ENCODE measurements around the gene RNF208.
"Not testable (repeated sequence)": the region's sequence is repeated elsewhere in the genome, so short reads cannot be mapped to it uniquely, and the experiment has no call there.

The RNF208 gene

GRCh38 chr9:137222190-137223077 lies at the start of gene RNF208:
Gene RNF208, minus strand, starts transcription at chr9:137222240. Its CDS starts 1,028 bp downstream, at chr9:137221212.
- no peak for DNase-seq

DNA sequence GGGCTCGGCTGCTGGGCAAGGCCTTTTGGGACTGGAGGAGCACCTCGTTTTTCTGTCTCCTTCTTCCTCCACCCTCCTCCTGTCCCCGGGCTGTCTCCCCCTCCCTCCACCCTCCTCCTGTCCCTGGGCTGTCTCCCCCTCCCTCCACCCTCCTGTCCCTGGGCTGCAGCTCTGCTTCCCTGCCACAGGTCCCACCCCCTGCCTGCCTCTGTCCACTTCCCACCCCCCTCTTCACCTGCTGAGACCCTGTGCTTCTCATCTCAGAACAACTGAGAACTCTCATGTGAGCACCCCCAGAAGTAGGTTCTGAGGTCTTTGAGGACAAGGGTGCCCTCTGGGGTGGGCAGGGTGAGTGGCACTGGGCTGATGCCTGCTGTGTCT lies 49.6 kb upstream of the RNF208 start:
- DNase-seq: no peak

GRCh38 chr9:137270929-137271695 lies 49.1 kb upstream of the RNF208 start:
- no peak for DNase-seq

DNA sequence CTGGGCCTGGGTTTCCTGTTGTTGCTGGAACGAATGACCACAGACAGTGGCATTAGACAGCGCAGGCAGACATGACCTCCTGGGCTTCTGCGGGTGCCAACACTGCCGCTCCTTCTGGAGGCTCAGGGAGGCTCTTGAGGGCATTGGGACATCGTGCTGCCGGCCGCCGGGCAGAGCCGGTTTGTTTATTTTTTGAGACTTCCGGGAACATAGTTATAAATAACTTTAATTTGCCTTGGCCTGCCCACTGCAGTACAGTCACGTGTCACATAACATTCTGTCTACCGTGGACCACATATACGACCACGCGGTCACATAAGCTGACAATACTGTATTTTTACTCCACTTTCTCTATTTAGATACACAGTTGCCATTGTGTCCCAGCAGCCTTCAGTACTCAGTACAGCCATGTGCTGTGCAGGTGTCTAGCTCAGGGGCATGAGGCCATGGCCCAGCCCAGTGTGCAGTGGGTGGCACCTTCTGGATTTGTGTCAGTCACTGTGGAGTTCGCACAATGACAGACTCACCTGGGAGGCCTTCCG lies 47.3 kb upstream of the RNF208 start:
- no peak for DNase-seq

DNA sequence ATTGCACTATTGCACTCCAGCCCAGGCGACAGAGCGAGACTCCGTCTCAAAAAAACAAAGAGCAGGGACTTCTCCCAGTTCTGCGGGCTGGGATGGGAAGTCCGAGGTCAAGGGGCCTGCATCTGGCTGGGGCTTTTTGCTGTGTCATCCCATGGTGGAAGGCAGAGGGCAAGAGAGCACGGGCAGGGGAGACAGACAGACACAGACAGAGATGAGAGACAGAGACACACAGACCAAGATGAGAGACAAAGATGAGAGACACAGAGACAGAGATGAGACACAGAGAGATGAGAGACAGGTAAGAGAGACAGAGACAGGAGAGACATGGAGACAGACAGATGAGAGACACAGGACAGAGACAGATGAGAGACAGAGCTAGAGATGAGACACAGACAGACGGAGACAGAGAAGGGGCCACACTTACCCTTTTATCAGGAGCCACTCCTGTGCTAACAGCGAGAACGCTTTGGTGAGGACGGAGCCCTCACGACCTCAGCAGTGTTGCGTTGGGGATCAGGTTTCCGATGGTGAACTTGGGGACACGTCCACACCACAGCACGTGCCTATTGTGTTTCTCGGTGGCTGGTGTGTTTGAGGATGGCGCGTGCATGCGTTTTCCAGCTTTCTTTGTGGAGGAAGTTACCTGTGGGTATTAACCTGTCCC lies 46.6 kb upstream of the RNF208 start:
- DNase-seq: no peak

- no peak for DNase-seq
Measured at GRCh38 chr9:137267933-137268355, 45.9 kb upstream of the RNF208 start.

GRCh38 chr9:137266585-137267453 lies 44.8 kb upstream of the RNF208 start:
- no peak for DNase-seq

GRCh38 chr9:137266162-137266527 lies 44.1 kb upstream of the RNF208 start:
- DNase-seq: no peak

DNA sequence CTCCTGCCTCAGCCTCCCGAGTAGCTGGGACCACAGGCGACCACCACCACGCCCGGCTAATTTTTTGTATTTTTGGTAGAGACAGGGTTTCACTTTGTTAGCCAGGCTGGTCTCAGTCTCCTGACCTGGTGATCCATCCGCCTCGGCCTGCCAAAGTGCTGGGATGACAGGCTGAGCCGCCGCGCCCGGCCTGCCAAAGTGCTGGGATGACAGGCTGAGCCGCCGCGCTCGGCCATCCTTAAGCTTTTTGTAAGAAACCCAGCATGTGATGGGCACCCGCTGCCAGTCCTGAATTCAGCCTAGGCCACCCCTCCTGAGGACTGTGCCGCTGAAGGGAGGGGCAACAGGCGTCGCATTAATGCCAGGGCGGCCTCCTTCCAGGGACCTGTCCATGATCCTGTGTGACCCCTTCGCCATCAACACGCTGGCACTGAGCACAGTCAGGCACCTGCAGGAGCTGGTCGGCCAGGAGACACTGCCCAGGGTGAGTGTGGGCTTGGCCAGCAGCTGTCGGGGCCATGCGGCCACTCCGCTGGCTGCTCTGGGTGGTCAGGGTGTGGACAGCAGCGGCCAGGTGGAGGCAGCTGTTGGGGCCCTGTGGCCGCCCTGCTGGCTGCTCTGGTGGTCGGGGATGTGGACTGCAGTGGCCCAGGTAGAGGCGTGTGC lies 43.6 kb upstream of the RNF208 start:
- DNase-seq: no peak

GRCh38 chr9:137264067-137264466 lies 42.0 kb upstream of the RNF208 start:
- DNase-seq: no peak

DNA sequence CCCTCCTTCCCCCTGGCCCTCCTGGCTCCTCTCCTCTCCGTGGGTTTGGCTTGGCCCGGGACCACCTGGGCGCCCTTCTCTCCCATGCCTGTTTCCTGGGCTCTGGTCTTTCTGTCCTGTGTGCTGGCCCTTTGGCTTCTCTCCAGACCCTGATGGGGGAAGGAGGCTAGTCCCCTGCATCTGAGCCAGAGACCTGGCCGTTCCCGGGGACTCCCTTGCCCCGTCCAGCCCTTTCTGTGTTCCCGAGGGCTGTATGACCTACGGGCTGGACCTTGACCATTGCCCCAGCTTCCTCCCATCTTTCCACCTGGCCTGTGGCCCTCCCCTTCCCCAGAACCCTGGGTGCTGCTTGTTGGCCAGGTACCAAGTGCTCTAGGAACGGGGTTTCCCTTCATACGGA lies 41.5 kb upstream of the RNF208 start:
- no peak for DNase-seq

DNA sequence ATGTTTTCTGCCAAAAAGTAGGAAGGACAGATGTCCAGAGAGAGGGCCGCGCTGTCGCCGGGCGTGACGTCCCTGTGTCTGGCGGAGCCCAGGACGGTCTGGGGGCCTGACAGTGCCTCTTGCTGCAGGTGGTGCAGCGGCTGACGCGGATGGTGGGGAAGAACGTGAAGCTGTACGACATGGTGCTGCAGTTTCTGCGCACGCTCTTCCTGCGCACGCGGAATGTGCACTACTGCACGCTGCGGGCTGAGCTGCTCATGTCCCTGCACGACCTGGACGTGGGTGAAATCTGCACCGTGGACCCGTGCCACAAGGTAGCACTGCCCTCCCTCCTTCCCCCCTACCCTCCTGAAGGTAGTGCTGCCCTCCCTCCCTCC lies 40.9 kb upstream of the RNF208 start:
- no peak for DNase-seq

DNA sequence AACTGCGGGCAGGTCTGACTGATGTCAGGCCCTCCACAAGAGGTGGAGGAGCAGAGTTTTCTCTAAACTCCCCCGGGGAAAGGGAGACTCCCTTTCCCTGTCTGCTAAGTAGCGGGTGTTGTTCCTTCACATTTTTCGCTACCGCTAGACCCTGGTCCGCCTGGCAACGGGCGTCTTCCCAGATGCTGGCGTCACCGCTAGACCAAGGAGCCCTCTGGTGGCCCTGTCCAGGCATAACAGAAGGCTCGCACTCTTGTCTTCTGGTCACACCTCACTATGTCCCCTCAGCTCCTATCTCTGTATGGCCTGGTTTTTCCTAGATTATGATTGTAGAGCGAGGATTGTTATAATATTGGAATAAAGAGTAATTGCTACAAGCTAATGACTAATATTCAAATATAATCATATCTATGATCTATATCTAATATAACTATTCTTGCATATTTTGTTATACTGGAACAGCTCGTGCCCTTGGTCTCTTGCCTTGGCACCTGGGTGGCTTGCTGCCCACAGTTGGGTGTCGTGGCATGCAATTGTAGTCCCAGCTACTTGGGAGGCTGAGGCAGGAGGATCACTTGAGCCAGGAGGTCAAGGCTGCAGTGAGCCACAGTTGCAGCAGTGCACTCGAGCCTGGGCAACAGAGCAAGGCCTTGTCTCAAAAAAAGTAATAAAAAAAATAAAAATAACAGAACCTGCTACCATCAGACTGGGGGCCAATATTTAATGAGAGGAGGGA lies 40.3 kb upstream of the RNF208 start:
- not testable (repeated sequence) for DNase-seq

- DNase-seq: no peak
Measured at GRCh38 chr9:137256856-137257255, 34.8 kb upstream of the RNF208 start.

- no peak for DNase-seq
Measured at GRCh38 chr9:137256362-137256761, 34.3 kb upstream of the RNF208 start.

GRCh38 chr9:137255448-137256114 lies 33.5 kb upstream of the RNF208 start:
- DNase-seq: no peak

- peak; percentile 91 for DNase-seq
Measured at GRCh38 chr9:137254624-137255447, 32.8 kb upstream of the RNF208 start, which contains the start of gene NELFB. Gene NELFB, plus strand, starts transcription at chr9:137255327.

DNA sequence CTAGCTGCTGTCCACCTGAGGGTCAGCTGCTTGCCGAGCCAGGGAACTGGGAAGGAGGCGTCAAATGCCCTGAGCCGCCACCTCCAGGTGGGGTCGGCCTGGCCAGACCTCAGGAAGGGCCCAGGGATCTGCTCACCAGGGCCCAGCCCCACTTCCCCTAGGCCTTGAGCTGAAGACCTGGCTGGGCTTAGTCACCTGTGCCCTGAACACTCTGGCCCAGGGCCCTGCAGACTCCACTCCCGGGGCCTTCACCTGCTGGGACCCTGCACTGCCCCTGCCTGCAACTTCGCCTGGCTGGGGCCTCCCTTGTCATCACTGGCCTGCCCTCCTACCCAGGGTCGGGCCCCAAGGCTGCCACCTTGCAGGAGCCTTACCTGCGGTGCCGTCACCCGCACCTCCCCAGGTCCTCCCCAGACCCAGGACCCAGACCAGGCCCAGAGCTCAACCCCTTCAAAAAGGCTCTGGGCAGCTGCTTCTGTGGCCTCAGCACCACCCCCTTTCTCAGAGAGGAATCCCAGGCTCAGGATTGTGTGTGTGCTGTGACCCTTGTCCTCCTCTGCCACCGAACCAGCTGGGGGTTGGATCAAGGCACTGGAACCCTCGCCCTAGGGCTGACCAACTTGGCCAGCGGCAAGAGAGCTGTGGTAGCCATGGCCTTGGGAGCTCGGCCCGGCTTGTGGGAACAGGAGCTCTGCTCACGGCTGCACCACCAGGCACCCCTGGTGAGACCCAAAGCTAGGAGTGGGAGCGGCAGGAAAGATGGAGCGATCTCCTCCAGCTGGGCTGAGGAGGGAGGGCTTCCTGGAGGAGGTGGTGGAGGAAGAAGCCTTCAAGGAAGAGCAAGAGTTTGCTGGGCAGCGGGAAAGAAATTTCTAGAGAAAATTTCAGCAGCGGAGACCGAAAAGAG lies 31.9 kb upstream of the RNF208 start:
- no peak for DNase-seq

All from CD4-positive, alpha-beta T cell treated with Interferon gamma for 1 hour (primary cell).